ENCODE results near the gene RPUSD1. TPM values are rescaled to one million over a fixed set of nuclear protein-coding genes. Genes with fewer than 3 reads are reported as not detected.

RPUSD1 gene
- total RNA-seq, 1 experiment from 2014 or later, result 53.3 TPM

DNA sequence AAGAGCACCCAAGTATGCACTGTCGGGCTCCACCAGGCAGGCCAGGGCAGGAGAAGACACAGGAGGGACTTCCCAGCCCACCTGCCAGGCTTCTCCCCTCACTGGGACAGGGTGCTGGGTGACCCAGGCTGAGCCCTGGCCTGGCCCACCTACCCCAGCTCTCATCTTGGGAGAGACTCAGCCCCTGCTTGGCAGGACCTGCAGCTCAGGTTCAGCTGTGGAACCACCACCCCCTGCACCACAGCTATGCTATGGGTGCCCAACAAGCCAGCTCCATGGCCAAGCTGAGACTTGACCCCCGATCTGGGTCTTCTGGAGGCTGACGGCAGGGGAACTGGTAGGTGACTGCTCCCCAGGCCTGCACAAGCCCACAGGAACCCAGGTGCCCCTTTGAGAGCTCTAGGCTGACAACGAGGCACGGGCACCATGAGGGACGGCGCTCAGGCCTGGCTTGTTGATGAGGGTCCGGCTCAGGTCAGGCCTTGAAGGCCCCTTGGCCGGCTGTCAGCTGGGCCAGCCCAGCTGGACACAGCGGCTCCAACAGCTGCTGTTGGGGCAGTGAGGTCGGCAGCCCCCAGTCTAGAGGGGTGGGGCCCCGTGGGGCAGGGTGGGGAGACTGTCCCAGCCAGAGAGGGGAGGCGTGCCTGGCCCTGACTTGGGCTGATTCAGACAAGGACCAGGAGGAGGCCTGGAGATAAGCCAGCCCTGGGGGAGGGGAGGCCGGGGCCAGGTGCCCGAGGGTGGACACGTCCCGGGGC is 4.6 kb downstream of the RPUSD1 start:
- H3K4me3 ChIP-seq, result no peak overlapping the region

DNA sequence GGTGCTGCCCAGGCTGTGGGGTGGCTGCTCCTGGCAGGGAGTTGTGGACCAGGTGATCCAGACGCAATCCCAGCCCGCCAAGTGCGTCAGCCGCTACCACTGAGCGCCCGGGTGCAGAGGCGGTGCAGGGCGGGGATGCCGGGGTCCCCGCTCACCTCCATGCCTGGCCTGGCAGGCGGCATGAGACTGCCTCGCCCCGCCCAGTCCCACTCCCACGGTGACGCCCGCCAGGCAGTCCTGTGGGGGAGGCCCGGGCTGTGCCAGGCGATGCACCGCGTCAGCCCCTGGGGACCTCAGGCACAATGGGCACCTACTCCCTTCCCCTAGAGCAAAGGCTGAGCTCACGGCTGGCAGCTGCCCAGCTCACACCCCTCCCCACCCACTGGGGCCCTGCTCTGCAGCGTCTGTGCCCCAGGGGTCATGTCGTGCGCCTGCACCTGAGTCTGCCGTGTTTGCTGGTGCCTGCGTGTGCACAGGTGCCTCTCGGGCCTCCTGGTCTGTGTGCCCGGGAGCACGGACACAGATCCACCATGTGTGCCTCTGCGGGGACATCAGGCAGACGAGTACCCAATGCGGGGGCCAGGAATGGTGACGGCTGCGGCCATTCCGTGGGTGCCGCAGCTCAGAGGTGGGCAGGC is 5.3 kb downstream of the RPUSD1 start:
- Histone ChIP-seq H3K27me3 (ENCODE audit: insufficient read depth, low read depth) (peaks cover 34% of the 10 kb centered on the region), H3K27ac (no peak overlapping the region), H3K4me2 (no peak overlapping the region), H3K79me2 (ENCODE audit: low read depth) (peaks cover 16% of the 10 kb centered on the region), H3K36me3 (ENCODE audit: low read depth) (no peaks in the 10 kb centered on the region; the same call in 1 of the 2 replicates), H3K9me2 (ENCODE audit: insufficient read depth) (no peaks in the 10 kb centered on the region), H3K9me3 (ENCODE audit: insufficient read depth, low read depth) (no peaks in the 10 kb centered on the region), H3K4me1 (replicated peaks; ENCODE audit: insufficient read depth) (peaks cover 8% of the 10 kb centered on the region; the same call in 1 of the 2 replicates), H3F3A (ENCODE audit: insufficient read depth, low read depth) (peaks cover 13% of the 10 kb centered on the region; the same call in 1 of the 2 replicates), H3K4me3 (no peak overlapping the region), H2AFZ (no peak overlapping the region), H4K20me1 (ENCODE audit: insufficient read depth) (peaks cover 13% of the 10 kb centered on the region; the same call in 1 of the 2 replicates)
- no TSS peak for BruUV-seq (replicated peaks)
- ChIA-PET POLR2A (ENCODE audit: unreplicated experiment) (interaction anchor here (0.5 to 1.0 kb wide), 7 partner anchors 22 to 63 kb away, joined by 3 to 9 read pairs (median 3); partner anchors contain the start of genes CCDC78 and MSLN), CTCF (interaction anchor here (0.6 to 0.8 kb wide), 2 partner anchors 13 to 41 kb away, joined by 3 to 4 read pairs; no protein-coding TSS in a partner anchor)
- TF ChIP-seq, protein P1, sequence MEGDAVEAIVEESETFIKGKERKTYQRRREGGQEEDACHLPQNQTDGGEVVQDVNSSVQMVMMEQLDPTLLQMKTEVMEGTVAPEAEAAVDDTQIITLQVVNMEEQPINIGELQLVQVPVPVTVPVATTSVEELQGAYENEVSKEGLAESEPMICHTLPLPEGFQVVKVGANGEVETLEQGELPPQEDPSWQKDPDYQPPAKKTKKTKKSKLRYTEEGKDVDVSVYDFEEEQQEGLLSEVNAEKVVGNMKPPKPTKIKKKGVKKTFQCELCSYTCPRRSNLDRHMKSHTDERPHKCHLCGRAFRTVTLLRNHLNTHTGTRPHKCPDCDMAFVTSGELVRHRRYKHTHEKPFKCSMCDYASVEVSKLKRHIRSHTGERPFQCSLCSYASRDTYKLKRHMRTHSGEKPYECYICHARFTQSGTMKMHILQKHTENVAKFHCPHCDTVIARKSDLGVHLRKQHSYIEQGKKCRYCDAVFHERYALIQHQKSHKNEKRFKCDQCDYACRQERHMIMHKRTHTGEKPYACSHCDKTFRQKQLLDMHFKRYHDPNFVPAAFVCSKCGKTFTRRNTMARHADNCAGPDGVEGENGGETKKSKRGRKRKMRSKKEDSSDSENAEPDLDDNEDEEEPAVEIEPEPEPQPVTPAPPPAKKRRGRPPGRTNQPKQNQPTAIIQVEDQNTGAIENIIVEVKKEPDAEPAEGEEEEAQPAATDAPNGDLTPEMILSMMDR (conservative IDR thresholded peaks at IDR 0.05), result no peak
- no peak for TF ChIP-seq EZH2 (IDR thresholded peaks at IDR 0.05; ENCODE audit: low read depth)
- peak in 1 of 2 experiments; percentile 72 for DNase-seq
- intact Hi-C loops (cut with micrococcal nuclease; ENCODE audit: unreplicated experiment), result no loop called here

More for the DNA sequence above, 4.6 kb downstream of the RPUSD1 start:
- intact Hi-C loops (cut with micrococcal nuclease; ENCODE audit: unreplicated experiment), result loop anchor here (2.0 kb wide), 1 partner anchor 63 kb away; the partner anchor contains the start of gene ANTKMT
- DNase-seq, result no peak
- no TSS peak for BruUV-seq (replicated peaks)
- Histone ChIP-seq H3K27ac (no peak overlapping the region), H3K9me2 (ENCODE audit: insufficient read depth) (no peaks in the 10 kb centered on the region), H3K9me3 (ENCODE audit: insufficient read depth, low read depth) (no peaks in the 10 kb centered on the region), H3K36me3 (ENCODE audit: low read depth) (no peaks in the 10 kb centered on the region; the same call in 1 of the 2 replicates), H3K4me2 (no peak overlapping the region), H3K27me3 (ENCODE audit: insufficient read depth, low read depth) (peaks cover 34% of the 10 kb centered on the region), H3K79me2 (ENCODE audit: low read depth) (peaks cover 17% of the 10 kb centered on the region), H4K20me1 (ENCODE audit: insufficient read depth) (peaks cover 13% of the 10 kb centered on the region; the same call in 1 of the 2 replicates), H3K4me1 (replicated peaks; ENCODE audit: insufficient read depth) (peaks cover 8% of the 10 kb centered on the region; the same call in 1 of the 2 replicates), H3F3A (ENCODE audit: insufficient read depth, low read depth) (peaks cover 10% of the 10 kb centered on the region; the same call in 1 of the 2 replicates), H2AFZ (no peak overlapping the region)
- ChIA-PET POLR2A (ENCODE audit: unreplicated experiment) (interaction anchor here (0.5 to 1.0 kb wide), 7 partner anchors 22 to 102 kb away, joined by 3 to 9 read pairs (median 4); partner anchors contain the start of genes CCDC78 and MSLN), CTCF (interaction anchor here (0.6 to 0.8 kb wide), 3 partner anchors 12 to 63 kb away, joined by 3 to 11 read pairs (median 4); no protein-coding TSS in a partner anchor)
- no peak for TF ChIP-seq EZH2 (IDR thresholded peaks at IDR 0.05; ENCODE audit: low read depth)
- TF ChIP-seq, protein P1 (conservative IDR thresholded peaks at IDR 0.05), result no peak

DNA sequence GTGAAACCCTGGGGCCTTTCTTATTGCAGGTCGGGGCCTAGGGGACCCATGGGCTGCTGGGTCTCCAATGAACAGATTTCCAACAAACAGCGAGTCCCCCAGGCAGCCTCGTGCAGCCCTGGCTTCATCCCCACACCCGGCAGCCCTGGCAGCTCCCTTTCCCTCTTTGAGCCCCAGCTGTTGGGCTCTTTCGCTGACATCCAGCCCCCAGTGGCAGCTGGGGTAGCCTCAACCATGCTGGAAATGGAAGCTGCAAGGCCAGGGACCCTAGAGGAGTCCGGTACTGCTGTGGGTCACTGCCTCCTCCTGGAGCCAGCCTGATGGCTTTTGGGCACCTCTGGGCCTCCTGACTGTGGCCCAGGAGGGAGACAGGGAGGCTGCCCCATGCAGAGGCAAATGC is 5.9 kb downstream of the RPUSD1 start:
- Histone ChIP-seq H3F3A (ENCODE audit: insufficient read depth, low read depth) (peaks cover 16% of the 10 kb centered on the region; the same call in 1 of the 2 replicates), H3K9me2 (ENCODE audit: insufficient read depth) (no peaks in the 10 kb centered on the region), H3K9me3 (ENCODE audit: insufficient read depth, low read depth) (no peaks in the 10 kb centered on the region), H3K4me1 (replicated peaks; ENCODE audit: insufficient read depth) (peaks cover 7% of the 10 kb centered on the region; the same call in 1 of the 2 replicates), H3K27me3 (ENCODE audit: insufficient read depth, low read depth) (peaks cover 34% of the 10 kb centered on the region), H3K4me2 (no peak overlapping the region), H3K4me3 (no peak overlapping the region), H3K36me3 (ENCODE audit: low read depth) (no peaks in the 10 kb centered on the region; the same call in 1 of the 2 replicates), H3K27ac (no peak overlapping the region), H3K79me2 (ENCODE audit: low read depth) (peaks cover 9% of the 10 kb centered on the region), H4K20me1 (ENCODE audit: insufficient read depth) (peaks cover 13% of the 10 kb centered on the region; the same call in 1 of the 2 replicates), H2AFZ (no peak overlapping the region)
- DNase-seq, result no peak
- intact Hi-C loops (cut with micrococcal nuclease; ENCODE audit: unreplicated experiment), result no loop called here
- CTCF ChIA-PET, result no interaction called here
- no TSS peak for BruUV-seq (replicated peaks)
- TF ChIP-seq EZH2 (IDR thresholded peaks at IDR 0.05; ENCODE audit: low read depth), result no peak
- TF ChIP-seq, protein P1 (conservative IDR thresholded peaks at IDR 0.05), result no peak
- POLR2A ChIA-PET (ENCODE audit: unreplicated experiment), result interaction anchor here (0.7 to 1.0 kb wide), 3 partner anchors 21 to 62 kb away, joined by 3 to 9 read pairs (median 8); partner anchors contain the start of gene MSLN

Data from PC-9 (cell line).